Body of pancreas (tissue), 4 donors: Measurements from ENCODE around the gene TOX2.

Source experiments
- POLR2A ChIP-seq, 3 donors: fragments of 450-650 bp; IDR thresholded peaks; one replicate each; pipeline ENCODE4 v1.6.1; 2016; ENCODE audit warnings: antibody characterized with exemption in 3 of 3, mild to moderate bottlenecking in 2 of 3
- TF ChIP-seq, protein P1 (sequence below), 7 experiments: fragments of 450-650 bp in 4 of 7; fragments of 200-600 bp in 3 of 7; sonication (generic) in 3 of 7; IDR thresholded peaks; one replicate each; pipeline ENCODE4 v1.5.1; 2016 to 2019; ENCODE audit warnings: antibody characterized with exemption in 7 of 7

DNA sequence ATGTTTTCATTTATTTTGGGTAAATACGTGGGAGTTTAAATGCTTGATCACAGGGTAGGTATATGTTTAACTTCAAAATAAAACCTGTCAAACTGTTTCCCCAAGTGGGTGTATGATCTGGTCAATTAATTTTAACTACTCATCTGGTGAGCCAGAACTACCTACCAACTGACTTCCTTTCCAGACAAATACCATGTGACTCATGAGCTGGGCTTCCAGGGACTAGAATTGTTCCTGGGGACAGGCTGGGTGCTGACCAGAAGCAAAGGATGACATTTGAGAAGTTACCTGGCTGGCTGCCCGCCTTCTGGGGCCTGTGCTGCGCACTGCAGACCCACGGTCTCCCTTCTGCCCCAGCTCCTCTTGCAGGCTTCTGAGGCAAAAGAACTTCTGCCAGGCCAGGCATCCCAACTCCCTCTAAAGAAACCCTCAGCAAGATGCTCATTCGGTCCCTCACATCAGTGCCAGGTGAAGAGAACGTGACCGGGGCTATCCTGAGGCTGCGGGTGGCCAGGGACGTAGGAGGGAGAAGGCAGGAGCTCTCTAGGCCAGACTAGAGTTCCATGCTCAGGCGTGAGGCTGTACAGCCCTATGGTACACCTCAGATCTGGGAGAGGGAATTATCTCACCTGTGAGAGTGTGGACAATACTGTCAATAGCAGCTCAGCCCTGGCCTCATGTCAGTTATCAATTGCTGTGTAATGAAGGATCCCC, 168.7 kb downstream of the TOX2 start:
- no peak for TF ChIP-seq POLR2A (IDR thresholded peaks at IDR 0.05)
- TF ChIP-seq, protein P1, sequence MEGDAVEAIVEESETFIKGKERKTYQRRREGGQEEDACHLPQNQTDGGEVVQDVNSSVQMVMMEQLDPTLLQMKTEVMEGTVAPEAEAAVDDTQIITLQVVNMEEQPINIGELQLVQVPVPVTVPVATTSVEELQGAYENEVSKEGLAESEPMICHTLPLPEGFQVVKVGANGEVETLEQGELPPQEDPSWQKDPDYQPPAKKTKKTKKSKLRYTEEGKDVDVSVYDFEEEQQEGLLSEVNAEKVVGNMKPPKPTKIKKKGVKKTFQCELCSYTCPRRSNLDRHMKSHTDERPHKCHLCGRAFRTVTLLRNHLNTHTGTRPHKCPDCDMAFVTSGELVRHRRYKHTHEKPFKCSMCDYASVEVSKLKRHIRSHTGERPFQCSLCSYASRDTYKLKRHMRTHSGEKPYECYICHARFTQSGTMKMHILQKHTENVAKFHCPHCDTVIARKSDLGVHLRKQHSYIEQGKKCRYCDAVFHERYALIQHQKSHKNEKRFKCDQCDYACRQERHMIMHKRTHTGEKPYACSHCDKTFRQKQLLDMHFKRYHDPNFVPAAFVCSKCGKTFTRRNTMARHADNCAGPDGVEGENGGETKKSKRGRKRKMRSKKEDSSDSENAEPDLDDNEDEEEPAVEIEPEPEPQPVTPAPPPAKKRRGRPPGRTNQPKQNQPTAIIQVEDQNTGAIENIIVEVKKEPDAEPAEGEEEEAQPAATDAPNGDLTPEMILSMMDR (IDR thresholded peaks at IDR 0.05), result no peak
